K562 (cell line): Measurements from ENCODE around the gene SENP1. TPM values are rescaled to one million over a fixed set of nuclear protein-coding genes. Genes with fewer than 3 reads are reported as not detected.

Experiments
- BACH1 ChIP-seq: fragments of 200-800 bp; sonication (Bioruptor generic); IDR thresholded peaks from 2 replicates; pipeline ENCODE4 v1.6.1; 2016; ENCODE audit warnings: missing genetic modification characterization, missing compliant biosample characterization
- CGGBP1 ChIP-seq: fragments of 250-450 bp; sonication (Bioruptor Pico); IDR thresholded peaks from 2 replicates; pipeline ENCODE4 v1.9.0; 2021; ENCODE audit warnings: mild to moderate bottlenecking
- IRF1 ChIP-seq: sonication (generic); formaldehyde crosslinking; IDR thresholded peaks from 2 replicates; pipeline ENCODE4 v1.8.0; 2022; ENCODE audit warnings: missing genetic modification reagents, mild to moderate bottlenecking, borderline replicate concordance
- LEF1 ChIP-seq: fragments of 450-650 bp; IDR thresholded peaks from 2 replicates; pipeline ENCODE4 v1.6.1; 2016; ENCODE audit warnings: mild to moderate bottlenecking
- MEF2D ChIP-seq: conservative IDR thresholded peaks from 2 replicates; pipeline ENCODE4 v1.6.1; 2016; ENCODE audit warnings: low read depth, missing genetic modification characterization, missing compliant biosample characterization
- PHTF2 ChIP-seq: fragments of 250-450 bp; sonication (Bioruptor Pico); IDR thresholded peaks from 2 replicates; pipeline ENCODE4 v1.5.0; 2021; ENCODE audit warnings: mild to moderate bottlenecking
- PYGO2 ChIP-seq: fragments of 450-650 bp; IDR thresholded peaks from 2 replicates; pipeline ENCODE4 v1.6.1; 2016; ENCODE audit warnings: mild to moderate bottlenecking, missing genetic modification characterization, moderate library complexity, missing compliant biosample characterization
- RBM15 ChIP-seq: fragments of 200-400 bp; formaldehyde crosslinking; IDR thresholded peaks from 2 replicates; pipeline ENCODE4 v1.6.1; 2018; ENCODE audit warnings: mild to moderate bottlenecking, low read length, moderate library complexity; ENCODE audit not compliant: insufficient read depth
- TAF15 ChIP-seq: fragments of 200-400 bp; formaldehyde crosslinking; IDR thresholded peaks from 2 replicates; pipeline ENCODE4 v1.6.1; 2017; ENCODE audit warnings: mild to moderate bottlenecking, low read depth, low read length, moderate library complexity
- ZBTB40 ChIP-seq, 2 experiments: fragments of 450-650 bp in 1 of 2; sonication (generic) in 1 of 2; formaldehyde crosslinking in 1 of 2; IDR thresholded peaks; 2 replicates each; pipeline versions ENCODE4 v1.7.1 to v1.9.0; 2016 to 2022; ENCODE audit warnings: inconsistent platforms in 1 of 2, mild to moderate bottlenecking in 1 of 2, missing genetic modification reagents in 1 of 2
- polyA plus RNA-seq, 8 experiments: library from polyadenylated mRNA; depleted of rRNA in 4 of 8; stranded (reverse) in 5 of 8; unstranded in 3 of 8; fragments of >200 nt; fragmentation: Nextera tagmentation in 2 of 8; fragmentation: Illumina TruSeq in 1 of 8; extraction: Ambion mirVana in 2 of 8; extraction: Trizol in 1 of 8; gene quantifications; 2 replicates each; pipeline versions ENCODE4 v1.2.1 to v1.2.3, GENCODE V29; 2011 to 2014; ENCODE audit warnings: inconsistent platforms in 1 of 8, missing spikeins in 1 of 8
- total RNA-seq, 7 experiments: library from RNA; depleted of rRNA in 6 of 7; stranded (reverse); fragments of >200 nt in 6 of 7; fragmentation: Illumina TruSeq in 2 of 7; extraction: Trizol in 2 of 7; gene quantifications; 2 replicates each; pipeline versions ENCODE4 v1.2.1 to v1.2.3, GENCODE V29; 2011 to 2021; ENCODE audit warnings: low replicate concordance in 1 of 7
- TF ChIP-seq, protein P1 (sequence below): fragments of 250-450 bp; sonication (Bioruptor Pico); IDR thresholded peaks from 2 replicates; pipeline ENCODE4 v1.4.0; 2020; ENCODE audit warnings: borderline replicate concordance
- TF ChIP-seq, protein P2 (sequence below), 3 experiments: fragments of 200-800 bp in 1 of 3; sonication (Bioruptor generic) in 1 of 3; sonication (generic) in 1 of 3; formaldehyde crosslinking in 1 of 3; IDR thresholded peaks; 2 replicates each; pipeline versions ENCODE4 v1.6.1 to v1.8.0; 2016 to 2022; ENCODE audit warnings: mild to moderate bottlenecking in 2 of 3, missing compliant biosample characterization in 2 of 3, missing genetic modification characterization in 2 of 3, missing genetic modification reagents in 1 of 3

SENP1 gene
- total and polyA plus RNA-seq, 9 of the 15 experiments (the other 6 are each of a cell fraction or from before 2014, with no cell fraction given), result 15.5 to 59.0 (median 36.3) TPM

DNA sequence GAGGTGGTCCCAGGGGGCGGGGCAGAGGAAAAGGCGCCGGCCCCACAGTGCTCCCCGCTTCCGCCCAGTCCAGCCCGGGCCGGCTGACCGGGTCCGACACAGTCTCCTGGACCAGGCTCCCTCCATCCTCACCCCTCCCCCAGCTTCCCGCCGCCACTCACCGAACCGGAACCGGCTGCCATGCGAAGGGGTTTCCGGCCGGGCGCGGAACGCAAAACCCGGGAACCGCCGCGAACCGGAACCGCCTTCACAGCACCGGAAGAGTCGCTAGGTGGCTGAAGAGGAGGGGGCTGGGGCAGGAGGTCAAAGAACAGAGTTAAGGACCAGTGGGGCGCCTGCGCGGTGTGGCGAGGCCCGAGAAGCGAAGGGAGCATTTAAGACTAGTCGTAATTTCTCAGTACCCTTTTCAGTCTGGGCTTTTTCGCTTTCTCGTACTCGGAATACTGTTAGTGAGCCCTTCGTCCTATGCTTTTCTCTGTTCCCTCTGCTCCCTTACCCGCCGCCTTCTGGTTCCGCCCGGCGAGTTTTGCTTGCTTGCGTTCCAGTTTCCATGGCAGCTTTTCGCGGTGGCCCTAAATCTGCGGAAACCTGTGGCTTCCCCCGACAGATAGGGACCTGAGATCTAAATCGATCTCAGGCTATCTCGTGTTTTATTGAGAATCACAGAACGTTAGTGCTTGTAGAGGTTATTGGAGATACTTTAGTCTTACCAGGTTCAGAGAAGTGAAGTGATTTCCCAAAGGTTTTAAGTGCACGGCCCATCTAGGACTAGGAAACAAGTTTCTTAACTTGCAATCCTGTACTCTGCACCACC lies at the start of gene SENP1 (continued):
- TF ChIP-seq LEF1, result peak; percentile 71; the same call in 1 of the 2 replicates
- TF ChIP-seq PHTF2 (CRISPR knock-in tag), result no peak
- TF ChIP-seq PYGO2, result 0 out of 2 replicates have a peak, but pooled peaks have one; percentile 31
- TF ChIP-seq, protein P1, sequence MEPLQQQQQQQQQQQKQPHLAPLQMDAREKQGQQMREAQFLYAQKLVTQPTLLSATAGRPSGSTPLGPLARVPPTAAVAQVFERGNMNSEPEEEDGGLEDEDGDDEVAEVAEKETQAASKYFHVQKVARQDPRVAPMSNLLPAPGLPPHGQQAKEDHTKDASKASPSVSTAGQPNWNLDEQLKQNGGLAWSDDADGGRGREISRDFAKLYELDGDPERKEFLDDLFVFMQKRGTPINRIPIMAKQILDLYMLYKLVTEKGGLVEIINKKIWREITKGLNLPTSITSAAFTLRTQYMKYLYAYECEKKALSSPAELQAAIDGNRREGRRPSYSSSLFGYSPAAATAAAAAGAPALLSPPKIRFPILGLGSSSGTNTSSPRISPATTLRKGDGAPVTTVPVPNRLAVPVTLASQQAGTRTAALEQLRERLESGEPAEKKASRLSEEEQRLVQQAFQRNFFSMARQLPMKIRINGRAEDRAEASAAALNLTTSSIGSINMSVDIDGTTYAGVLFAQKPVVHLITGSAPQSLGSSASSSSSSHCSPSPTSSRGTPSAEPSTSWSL (CRISPR knock-in tag), result no peak
- no peak for TF ChIP-seq IRF1 (CRISPR knock-in tag)
- 0 out of 2 replicates have a peak, but pooled peaks have one; percentile 36 for TF ChIP-seq MEF2D (tag)
- no peak for TF ChIP-seq TAF15
- peak; percentile 99 for TF ChIP-seq ZBTB40 (IDR thresholded peaks at IDR 0.05)
- no peak for TF ChIP-seq ZBTB40 (CRISPR knock-in tag; IDR thresholded peaks at IDR 0.05)
- no peak for TF ChIP-seq RBM15
- TF ChIP-seq, protein P2, sequence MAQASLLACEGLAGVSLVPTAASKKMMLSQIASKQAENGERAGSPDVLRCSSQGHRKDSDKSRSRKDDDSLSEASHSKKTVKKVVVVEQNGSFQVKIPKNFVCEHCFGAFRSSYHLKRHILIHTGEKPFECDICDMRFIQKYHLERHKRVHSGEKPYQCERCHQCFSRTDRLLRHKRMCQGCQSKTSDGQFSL (CRISPR knock-in tag; IDR thresholded peaks at IDR 0.05), result no peak
- TF ChIP-seq, protein P2 (tag; IDR thresholded peaks at IDR 0.05), result peak in 1 of 2 experiments; percentile 38; a peak in 1 of 4 replicates
- TF ChIP-seq CGGBP1 (CRISPR knock-in tag), result no peak
- no peak for TF ChIP-seq BACH1 (tag)
